Mammary epithelial cell (primary cell): ENCODE results near the gene USP6.
"Not testable (repeated sequence)": the region's sequence is repeated elsewhere in the genome, so short reads cannot be mapped to it uniquely, and the experiment has no call there.

ENCODE experiments used
- CTCF ChIP-seq, 2 donors: IDR thresholded peaks in 1 of 2; conservative IDR thresholded peaks in 1 of 2; 2 replicates each; pipeline ENCODE4 v1.5.1; 2011 to 2012; ENCODE audit warnings: inconsistent platforms in 2 of 2, low read length in 2 of 2, mild to moderate bottlenecking in 2 of 2, control low read depth in 1 of 2, low read depth in 1 of 2; ENCODE audit not compliant: insufficient read depth in 1 of 2; ENCODE audit errors: extremely low read depth in 1 of 2
- EZH2 ChIP-seq: IDR thresholded peaks from 2 replicates; pipeline ENCODE4 v1.6.1; 2012; ENCODE audit warnings: low read length, inconsistent platforms, borderline replicate concordance

GRCh38 chr17:5134571-5134970, 18.7 kb downstream of the USP6 start:
- not testable (repeated sequence) for TF ChIP-seq CTCF (conservative IDR thresholded peaks at IDR 0.05 in 1 of 2, IDR thresholded peaks at IDR 0.05 in 1 of 2; ENCODE audit: extremely low read depth in 1 of 2, insufficient read depth in 1 of 2, low read depth in 1 of 2, low read length in 2 of 2); EZH2
